NCI-H146 treated with DMSO at 0.1 percent for 48 hours (cell line): Measurements from ENCODE around the gene INSYN1.
"Not testable (repeated sequence)": the region's sequence is repeated elsewhere in the genome, so short reads cannot be mapped to it uniquely, and the experiment has no call there.

ENCODE experiments used
- DNase-seq: peaks from one replicate; lab custom pipeline; 2025; ENCODE audit not compliant: unreplicated experiment; lab: John Stamatoyannopoulos, UW

The INSYN1 gene

GRCh38 chr15:73753250-73754130 is at the start of gene INSYN1:
Gene INSYN1 (minus strand): TSS chr15:73753351. CDS start chr15:73751130, 2,221 bp downstream.
- no peak for DNase-seq

- no peak for DNase-seq
Observed at GRCh38 chr15:73802431-73803041, 49.4 kb upstream of the INSYN1 start.

GRCh38 chr15:73800662-73801345 is 47.7 kb upstream of the INSYN1 start:
- DNase-seq: no peak

GRCh38 chr15:73799466-73799865 is 46.3 kb upstream of the INSYN1 start:
- DNase-seq: no peak

GRCh38 chr15:73797366-73798158 is 44.4 kb upstream of the INSYN1 start:
- no peak for DNase-seq

- DNase-seq: no peak
Observed at GRCh38 chr15:73796331-73796831, 43.2 kb upstream of the INSYN1 start.

- no peak for DNase-seq
Observed at GRCh38 chr15:73794443-73795133, 41.4 kb upstream of the INSYN1 start.

GRCh38 chr15:73792899-73793541 is 39.9 kb upstream of the INSYN1 start:
- not testable (repeated sequence) for DNase-seq

- no peak for DNase-seq
Observed at GRCh38 chr15:73792415-73792814, 39.3 kb upstream of the INSYN1 start.

GRCh38 chr15:73789521-73790240 is 36.5 kb upstream of the INSYN1 start:
- no peak for DNase-seq

- no peak for DNase-seq
Observed at GRCh38 chr15:73787621-73788020, 34.5 kb upstream of the INSYN1 start.

GRCh38 chr15:73786538-73786937 is 33.4 kb upstream of the INSYN1 start:
- no peak for DNase-seq

GRCh38 chr15:73785256-73786014 is 32.3 kb upstream of the INSYN1 start:
- DNase-seq: not testable (repeated sequence)

GRCh38 chr15:73784291-73784690 is 31.1 kb upstream of the INSYN1 start:
- no peak for DNase-seq

- no peak for DNase-seq
Observed at GRCh38 chr15:73782344-73782959, 29.3 kb upstream of the INSYN1 start.

GRCh38 chr15:73781038-73781925 is 28.1 kb upstream of the INSYN1 start:
- no peak for DNase-seq

GRCh38 chr15:73779974-73780373 is 26.8 kb upstream of the INSYN1 start:
- DNase-seq: no peak
